ENCODE measurements around the gene WNK2. TPM values are rescaled to one million over a fixed set of nuclear protein-coding genes. Genes with fewer than 3 reads are reported as not detected.

Gene WNK2
- total and polyA plus RNA-seq, 2 donors (not counting 3 experiments of a cell fraction or from before 2014, with no cell fraction given): not detected

GRCh38 chr9:93290495-93291434 is 106.8 kb downstream of the WNK2 start:
- TF ChIP-seq CTCF (IDR thresholded peaks at IDR 0.05; ENCODE audit: extremely low read depth in 1 of 2, insufficient read depth in 1 of 2, low read depth in 1 of 2, low read length in 2 of 2): no peak
- no peak for TF ChIP-seq GATA2 (IDR thresholded peaks at IDR 0.05; ENCODE audit: insufficient read depth, insufficient read length, low read depth, low read length)
- no peak for TF ChIP-seq JUN (IDR thresholded peaks at IDR 0.05; ENCODE audit: borderline replicate concordance, insufficient read depth, insufficient read length, low read depth)
- no peak for TF ChIP-seq EZH2 (IDR thresholded peaks at IDR 0.05; ENCODE audit: borderline replicate concordance, low read depth, low read length, severe bottlenecking)
- no peak for TF ChIP-seq POLR2A (IDR thresholded peaks at IDR 0.05; ENCODE audit: low read depth, low read length)
- TF ChIP-seq POLR2AphosphoS5 (IDR thresholded peaks at IDR 0.05; ENCODE audit: insufficient read depth, low read depth, low read length): no peak
- TF ChIP-seq FOS (IDR thresholded peaks at IDR 0.05; ENCODE audit: borderline replicate concordance, insufficient read depth, low read length): no peak
- intact Hi-C loops (cut with micrococcal nuclease) (no loop called here), dilution Hi-C loops (cut with MboI; ENCODE audit: extremely low pct_ligation_motif_present, low sequenced_read_pairs) (no loop called here)
- no peaks in the 10 kb centered on the region for H3K9me1 ChIP-seq (replicated peaks; ENCODE audit: control insufficient read depth, extremely low read depth, insufficient read depth, low read length)
- H3K27ac ChIP-seq (ENCODE audit: insufficient read depth, low read depth, low read length): no peak overlapping the region
- BruUV-seq (replicated peaks): no TSS peak
- CTCF ChIA-PET: interaction anchor here (0.7 to 2.0 kb wide), 3 partner anchors 12 to 302 kb away, joined by 3 to 8 read pairs (median 3); no protein-coding TSS in a partner anchor
- no peaks in the 10 kb centered on the region for H3K4me1 ChIP-seq (ENCODE audit: control insufficient read depth, extremely low read depth, insufficient read depth, low read length)
- FAIRE-seq: no peak
- no peaks in the 10 kb centered on the region for H4K20me1 ChIP-seq (replicated peaks; ENCODE audit: control insufficient read depth, extremely low read depth, insufficient read depth, low read length)
- no peaks in the 10 kb centered on the region for H3K9me3 ChIP-seq (replicated peaks; ENCODE audit: control insufficient read depth, insufficient read depth, low read length)
- H3K36me3 ChIP-seq (ENCODE audit: control insufficient read depth in 2 of 2, extremely low read depth in 1 of 2, insufficient read depth in 2 of 2, low read length in 2 of 2): no peaks in the 10 kb centered on the region
- no peaks in the 10 kb centered on the region for H3K79me2 ChIP-seq (ENCODE audit: control insufficient read depth, insufficient read depth, low read length)
- no peak overlapping the region for H2AFZ ChIP-seq (ENCODE audit: low read depth, low read length)
- H3K9ac ChIP-seq (replicated peaks; ENCODE audit: extremely low read depth, insufficient read depth, low read length): no peak overlapping the region
- no peak overlapping the region for H3K4me2 ChIP-seq (ENCODE audit: insufficient read depth, low read length)
- H3K27me3 ChIP-seq (ENCODE audit: control insufficient read depth in 2 of 2, insufficient read depth in 2 of 2, low read length in 2 of 2): no peaks in the 10 kb centered on the region
- no peak overlapping the region for H3K4me3 ChIP-seq (replicated peaks in 1 of 3; ENCODE audit: insufficient read depth in 1 of 3, low read depth in 1 of 3, low read length in 3 of 3)
- POLR2A ChIA-PET: no interaction called here
- DNase-seq (ENCODE audit: low read depth, low spot score): no peak

All from endothelial cell of umbilical vein (primary cell).